ENCODE data around the gene FIGNL1. TPM values are rescaled to one million over a fixed set of nuclear protein-coding genes. Genes with fewer than 3 reads are reported as not detected.

The FIGNL1 gene
- total RNA-seq = 26.5 and 26.9 TPM in 2 replicates
- long read RNA-seq, transcript FIGNL1-213 (3 exons, 3,368 nt) = major isoform, 22 of 140 reads
- long read RNA-seq, transcript FIGNL1-206 (4 exons, 3,626 nt) = minor isoform, 8 of 140 reads
- long read RNA-seq, transcript FIGNL1-202 (4 exons, 3,485 nt) = minor isoform, 7 of 140 reads
- long read RNA-seq, transcript FIGNL1-201 (4 exons, 3,471 nt) = minor isoform, 7 of 140 reads
- long read RNA-seq, partial matches to known transcripts = 13 of 140 reads
- long read RNA-seq, other reads (novel, unspliced or antisense) = 61 of 140 reads

DNA sequence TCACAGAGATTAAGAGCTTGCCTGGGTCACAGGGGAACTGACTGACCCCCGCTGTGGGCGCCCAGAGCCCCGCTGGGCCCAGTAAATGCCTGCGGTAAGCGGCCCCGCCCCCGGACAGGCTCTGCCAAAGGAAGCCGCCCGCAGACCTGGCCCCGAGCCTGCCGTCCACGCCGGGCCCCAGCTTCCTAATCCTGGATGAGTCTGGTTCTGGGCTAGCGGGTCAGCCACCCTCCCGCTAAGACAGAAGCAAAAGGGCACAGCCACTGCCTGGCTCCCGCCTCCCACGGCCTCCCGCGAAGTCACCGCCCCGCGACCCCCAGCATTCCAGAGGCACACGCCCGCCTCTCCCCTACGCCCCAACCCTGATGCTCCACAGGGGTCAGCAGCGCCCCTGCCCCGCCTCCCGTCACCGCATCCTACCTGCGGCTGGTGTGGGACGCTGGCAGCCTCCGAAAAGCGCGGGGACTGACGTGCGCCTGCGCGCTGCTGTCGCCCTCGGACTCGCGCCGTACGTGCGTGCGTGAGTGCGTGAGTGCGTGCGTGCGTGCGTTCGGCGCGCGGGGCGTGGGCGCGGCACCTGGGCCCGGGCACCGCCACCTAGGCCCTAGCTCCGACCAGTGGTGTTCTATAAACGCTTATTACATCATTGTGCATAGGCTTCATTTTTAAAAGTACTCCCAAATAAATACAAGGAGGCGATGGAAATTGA is at the start of gene FIGNL1:
FIGNL1 (minus strand) TSS at position 470 of the 709 bp plus-strand sequence. CDS start 3,063 bp downstream, outside the sequence.
- Mint-ChIP-seq H3K36me3 (ENCODE audit: insufficient read depth) (peaks cover 11% of the 10 kb centered on the region), H3K9me3 (ENCODE audit: low read depth) (no peaks in the 10 kb centered on the region), H3K4me3 (ENCODE audit: low read depth) (peak within 1 kb of the TSS; percentile 84), H3K4me1 (ENCODE audit: low read depth) (peaks cover 6% of the 10 kb centered on the region), H3K27ac (peak within 1 kb of the TSS; percentile 88), H3K27me3 (peaks cover 12% of the 10 kb centered on the region)
- TF ChIP-seq, protein P1, sequence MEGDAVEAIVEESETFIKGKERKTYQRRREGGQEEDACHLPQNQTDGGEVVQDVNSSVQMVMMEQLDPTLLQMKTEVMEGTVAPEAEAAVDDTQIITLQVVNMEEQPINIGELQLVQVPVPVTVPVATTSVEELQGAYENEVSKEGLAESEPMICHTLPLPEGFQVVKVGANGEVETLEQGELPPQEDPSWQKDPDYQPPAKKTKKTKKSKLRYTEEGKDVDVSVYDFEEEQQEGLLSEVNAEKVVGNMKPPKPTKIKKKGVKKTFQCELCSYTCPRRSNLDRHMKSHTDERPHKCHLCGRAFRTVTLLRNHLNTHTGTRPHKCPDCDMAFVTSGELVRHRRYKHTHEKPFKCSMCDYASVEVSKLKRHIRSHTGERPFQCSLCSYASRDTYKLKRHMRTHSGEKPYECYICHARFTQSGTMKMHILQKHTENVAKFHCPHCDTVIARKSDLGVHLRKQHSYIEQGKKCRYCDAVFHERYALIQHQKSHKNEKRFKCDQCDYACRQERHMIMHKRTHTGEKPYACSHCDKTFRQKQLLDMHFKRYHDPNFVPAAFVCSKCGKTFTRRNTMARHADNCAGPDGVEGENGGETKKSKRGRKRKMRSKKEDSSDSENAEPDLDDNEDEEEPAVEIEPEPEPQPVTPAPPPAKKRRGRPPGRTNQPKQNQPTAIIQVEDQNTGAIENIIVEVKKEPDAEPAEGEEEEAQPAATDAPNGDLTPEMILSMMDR (IDR thresholded peaks at IDR 0.05; ENCODE audit: unreplicated experiment) = no peak
- peak; percentile 50 for DNase-seq (ENCODE audit: low spot score, unreplicated experiment)

DNA sequence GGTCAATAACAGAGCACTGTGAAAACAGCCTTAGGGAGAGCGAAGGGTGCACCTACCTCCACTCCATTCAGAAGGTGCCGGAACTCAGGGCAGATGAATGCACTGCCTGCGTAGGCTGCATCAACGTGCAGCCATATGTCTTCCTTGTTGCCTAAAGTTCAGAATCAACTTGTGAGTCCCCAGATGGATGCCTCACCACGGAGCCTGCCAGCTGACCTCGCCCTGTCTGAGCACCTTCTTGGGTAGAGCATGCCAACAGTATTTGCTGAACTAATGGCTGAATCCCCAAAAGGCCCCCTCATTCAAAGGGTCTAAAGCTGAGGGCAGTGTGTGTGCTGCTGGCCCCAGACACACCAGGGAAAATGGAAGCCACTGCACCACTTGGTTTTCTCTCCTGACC is 48.9 kb upstream of the FIGNL1 start:
- Mint-ChIP-seq H3K4me3 (ENCODE audit: low read depth) (no peak overlapping the region), H3K36me3 (ENCODE audit: insufficient read depth) (peaks cover 2% of the 10 kb centered on the region), H3K9me3 (ENCODE audit: low read depth) (peaks cover 4% of the 10 kb centered on the region), H3K27me3 (peaks cover 3% of the 10 kb centered on the region), H3K27ac (no peak overlapping the region), H3K4me1 (ENCODE audit: low read depth) (peaks cover 11% of the 10 kb centered on the region)
- no peak for DNase-seq (ENCODE audit: low spot score, unreplicated experiment)
- TF ChIP-seq, protein P1 (IDR thresholded peaks at IDR 0.05; ENCODE audit: unreplicated experiment) = no peak

DNA sequence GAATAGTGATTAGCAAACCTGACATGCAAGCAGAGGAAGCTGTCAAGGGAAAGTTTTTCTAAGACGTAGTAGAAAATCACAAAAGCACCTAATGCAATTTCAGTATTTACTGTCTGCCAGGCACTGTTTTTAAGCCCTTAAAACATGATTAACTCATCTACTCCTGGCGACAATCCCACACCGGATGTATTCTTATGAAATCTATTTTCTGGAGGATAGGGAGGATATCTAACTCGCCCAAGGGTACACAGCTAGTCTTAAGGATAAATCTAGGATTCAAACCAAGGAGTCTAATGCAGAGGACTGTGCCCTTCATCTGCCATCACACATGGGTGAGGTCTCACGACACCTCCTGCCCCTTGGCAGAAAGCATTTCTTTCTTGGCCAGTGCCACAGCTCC is 47.8 kb upstream of the FIGNL1 start:
- Mint-ChIP-seq H3K9me3 (ENCODE audit: low read depth) (peaks cover 12% of the 10 kb centered on the region), H3K4me3 (ENCODE audit: low read depth) (no peak overlapping the region), H3K27ac (no peak overlapping the region), H3K36me3 (ENCODE audit: insufficient read depth) (peaks cover 7% of the 10 kb centered on the region), H3K4me1 (ENCODE audit: low read depth) (peaks cover 11% of the 10 kb centered on the region), H3K27me3 (peaks cover 3% of the 10 kb centered on the region)
- TF ChIP-seq, protein P1 (IDR thresholded peaks at IDR 0.05; ENCODE audit: unreplicated experiment) = no peak
- no peak for DNase-seq (ENCODE audit: low spot score, unreplicated experiment)

DNA sequence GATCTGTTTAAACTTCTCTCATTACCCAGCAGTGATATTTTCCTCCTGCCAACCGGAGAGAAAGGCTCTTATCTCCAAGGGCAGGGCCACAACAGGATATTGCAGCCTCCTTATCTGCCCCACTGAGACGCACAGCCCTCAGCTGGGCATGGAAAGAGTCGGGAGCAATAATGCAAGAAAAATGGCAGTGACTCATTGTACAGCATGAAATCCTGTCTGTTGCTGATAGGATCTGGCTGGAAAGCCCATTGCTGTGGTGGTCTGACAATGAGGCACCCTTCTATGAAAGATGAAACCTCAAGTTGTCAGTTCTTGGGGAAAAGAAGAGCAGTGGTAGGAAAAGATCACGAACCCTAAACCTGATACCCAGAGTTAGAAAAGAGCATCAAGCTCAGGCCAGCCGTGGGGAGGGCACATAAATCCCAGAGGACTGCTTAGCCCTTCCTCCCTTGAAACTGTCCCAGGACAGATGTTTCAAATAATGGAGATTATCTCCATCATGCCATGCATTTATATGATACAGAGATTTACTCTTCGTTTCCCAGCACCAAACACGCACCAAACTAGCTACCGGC is 47.0 kb upstream of the FIGNL1 start:
- Mint-ChIP-seq H3K9me3 (ENCODE audit: low read depth) (peaks cover 17% of the 10 kb centered on the region), H3K36me3 (ENCODE audit: insufficient read depth) (peaks cover 12% of the 10 kb centered on the region), H3K27ac (peak overlapping the region; percentile 73), H3K27me3 (peaks cover 3% of the 10 kb centered on the region), H3K4me1 (ENCODE audit: low read depth) (peaks cover 9% of the 10 kb centered on the region), H3K4me3 (ENCODE audit: low read depth) (no peak overlapping the region)
- DNase-seq (ENCODE audit: low spot score, unreplicated experiment) = no peak
- TF ChIP-seq, protein P1 (IDR thresholded peaks at IDR 0.05; ENCODE audit: unreplicated experiment) = no peak

DNA sequence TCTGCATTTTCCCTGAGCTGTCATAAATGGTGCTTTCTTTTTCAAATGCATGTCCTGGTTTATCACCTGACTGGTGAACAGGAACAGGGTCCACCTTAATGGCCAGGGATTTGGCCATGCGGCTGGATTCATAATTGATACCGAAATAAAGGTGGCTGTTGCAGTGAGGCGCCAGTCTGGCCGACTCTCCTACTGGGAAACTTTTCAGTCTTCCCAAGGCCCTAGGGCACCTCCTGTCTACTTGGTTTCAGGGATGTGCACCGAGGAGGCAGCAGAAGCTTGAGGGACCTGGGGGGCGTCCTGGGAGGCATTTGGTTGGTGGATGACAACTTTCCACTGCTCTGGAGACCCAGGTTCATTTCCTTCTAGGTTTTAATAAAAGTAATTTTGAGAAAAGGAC is 46.4 kb upstream of the FIGNL1 start:
- no peak overlapping the region for H3K27ac Mint-ChIP-seq
- H3K36me3 Mint-ChIP-seq (ENCODE audit: insufficient read depth) = peaks cover 13% of the 10 kb centered on the region
- no peak overlapping the region for H3K4me3 Mint-ChIP-seq (ENCODE audit: low read depth)
- H3K9me3 Mint-ChIP-seq (ENCODE audit: low read depth) = peaks cover 17% of the 10 kb centered on the region
- peaks cover 11% of the 10 kb centered on the region for H3K4me1 Mint-ChIP-seq (ENCODE audit: low read depth)
- TF ChIP-seq, protein P1 (IDR thresholded peaks at IDR 0.05; ENCODE audit: unreplicated experiment) = no peak
- no peak for DNase-seq (ENCODE audit: low spot score, unreplicated experiment)
- H3K27me3 Mint-ChIP-seq = peaks cover 3% of the 10 kb centered on the region
